HG03432 (cell line): ENCODE results near the gene PDP2.
"Not testable (repeated sequence)": the region's sequence is repeated elsewhere in the genome, so short reads cannot be mapped to it uniquely, and the experiment has no call there.

ENCODE experiments used
- ATAC-seq: cut with Tn5 transposase; IDR thresholded peaks from one replicate; pipeline ENCODE4 v1.9.1; 2021; ENCODE audit warnings: mild to moderate bottlenecking, moderate library complexity; ENCODE audit not compliant: unreplicated experiment

The PDP2 gene

GRCh38 chr16:66853261-66854139, 26.8 kb upstream of the PDP2 start:
- no peak for ATAC-seq

DNA sequence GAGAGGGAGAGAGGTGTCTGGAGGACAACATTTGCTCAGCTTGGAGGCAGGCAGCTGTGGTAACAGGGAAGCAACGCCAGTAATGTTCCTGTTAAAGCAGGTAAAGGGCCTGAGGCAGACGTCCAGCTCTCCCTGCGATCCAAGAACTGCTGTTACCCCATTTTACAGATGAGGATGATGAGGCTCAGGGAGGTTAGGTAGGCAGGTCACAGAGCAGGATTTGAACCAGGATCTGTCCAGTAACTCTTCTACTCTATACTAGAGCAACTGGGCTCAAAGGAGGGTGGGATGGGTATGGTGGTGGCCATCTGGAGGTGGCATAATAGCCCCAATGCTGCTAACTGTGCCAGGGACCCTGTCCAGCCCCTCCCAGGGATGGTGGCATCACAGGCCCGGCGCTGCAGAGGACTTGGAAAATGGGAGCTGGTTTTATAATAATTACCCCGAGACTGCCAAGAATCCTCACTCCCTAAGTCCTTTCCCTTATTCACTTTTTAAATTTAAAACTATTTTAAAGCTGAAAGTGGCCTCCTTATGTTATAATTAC, 24.1 kb upstream of the PDP2 start:
- no peak for ATAC-seq

DNA sequence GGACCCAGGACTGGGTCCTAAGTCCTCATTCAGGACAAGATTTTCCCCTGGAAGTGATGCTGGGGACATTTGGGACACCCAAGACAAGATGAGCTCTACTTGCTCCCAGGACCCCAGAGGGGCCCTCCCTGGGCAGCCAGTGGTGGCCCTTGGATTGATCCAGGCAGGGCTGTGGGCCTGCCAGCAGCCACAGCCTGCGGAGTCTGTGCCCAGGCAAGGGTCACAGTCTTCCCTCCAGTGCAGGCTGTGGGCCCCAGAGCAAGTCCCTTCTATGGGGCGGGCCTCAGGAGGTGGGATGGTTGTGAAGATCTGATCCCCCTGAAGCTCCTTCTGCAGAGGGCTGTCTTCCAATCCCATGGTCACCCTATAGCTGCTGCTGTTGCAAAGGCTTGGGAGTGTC, 23.5 kb upstream of the PDP2 start:
- ATAC-seq: no peak

DNA sequence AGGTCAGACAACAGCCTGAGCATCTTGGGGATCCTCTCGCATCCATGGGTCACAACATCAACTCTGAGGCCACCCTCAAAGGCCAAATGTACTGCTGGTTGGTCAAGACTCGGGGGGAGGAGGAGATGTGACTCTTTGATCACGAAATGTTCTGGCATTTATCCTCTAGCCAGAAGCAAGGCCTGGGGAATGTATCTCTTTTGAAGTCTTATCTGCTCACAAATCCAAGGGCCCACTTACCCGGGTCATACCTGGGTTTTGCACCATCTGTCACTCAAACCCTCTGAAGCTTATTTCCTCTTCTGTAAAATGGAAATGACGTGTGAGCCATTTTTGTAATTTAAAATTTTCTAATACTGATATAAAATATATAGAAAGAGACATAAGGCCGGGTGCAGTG, 22.9 kb upstream of the PDP2 start:
- ATAC-seq: no peak

- peak; percentile 78 for ATAC-seq
Observed at GRCh38 chr16:66858740-66859396, 21.4 kb upstream of the PDP2 start.

DNA sequence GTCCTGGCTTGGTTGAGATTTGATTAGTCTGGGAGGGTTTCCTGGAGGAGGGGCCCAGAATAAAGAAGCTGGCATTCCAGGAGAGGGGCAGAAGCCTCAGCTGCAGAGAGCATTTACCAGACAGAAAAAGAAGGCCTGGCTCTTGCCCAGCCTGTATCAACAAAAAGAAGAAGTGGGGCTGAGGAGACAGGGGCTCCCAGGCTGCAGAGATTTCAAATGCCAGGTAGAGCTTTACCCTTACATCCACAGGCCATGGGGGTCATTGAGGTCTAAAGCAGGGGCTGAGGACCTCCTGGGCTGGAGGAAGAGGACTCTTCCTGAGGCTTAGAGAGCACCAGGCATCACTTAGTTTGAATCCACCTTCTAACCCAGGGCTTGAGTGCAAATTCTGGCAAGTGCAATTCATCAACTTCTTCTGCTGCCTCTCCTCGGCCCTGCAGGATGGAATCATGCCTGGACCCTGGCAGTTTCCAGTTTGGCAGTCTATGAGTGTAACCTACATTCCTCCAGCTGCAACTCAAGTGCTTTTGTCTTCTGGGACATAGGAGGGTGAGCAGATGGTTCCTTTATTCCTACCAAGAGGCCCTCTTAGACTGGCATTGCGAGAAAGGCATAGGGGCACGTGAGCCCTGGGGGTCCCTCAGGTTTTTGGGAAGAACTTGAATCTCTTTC, 20.8 kb upstream of the PDP2 start:
- peak; percentile 9 for ATAC-seq

DNA sequence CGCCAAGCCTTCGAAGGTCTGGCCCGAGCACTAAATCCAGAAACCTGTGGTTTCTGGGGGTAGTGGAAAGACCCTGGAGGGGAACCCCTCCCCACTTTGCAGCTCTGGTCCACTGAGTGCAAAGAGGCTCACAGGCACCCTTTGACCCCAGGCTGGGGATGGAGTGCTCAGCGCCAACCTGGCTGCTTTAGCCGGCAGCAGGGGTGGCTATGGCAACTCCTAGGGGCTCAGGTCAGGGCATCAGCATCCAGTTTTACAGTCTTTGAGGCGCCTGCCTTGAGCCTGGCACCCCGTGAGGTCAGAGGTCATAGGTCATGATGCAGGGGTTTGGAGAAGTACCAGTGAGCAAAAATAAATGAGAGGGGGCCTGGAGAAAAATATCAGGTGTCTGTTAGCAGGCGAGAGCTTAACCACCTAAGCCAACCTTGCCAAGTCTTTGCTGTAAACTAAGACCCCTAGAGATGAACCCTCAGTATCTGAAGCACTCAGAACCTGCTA, 18.2 kb upstream of the PDP2 start:
- ATAC-seq: no peak

DNA sequence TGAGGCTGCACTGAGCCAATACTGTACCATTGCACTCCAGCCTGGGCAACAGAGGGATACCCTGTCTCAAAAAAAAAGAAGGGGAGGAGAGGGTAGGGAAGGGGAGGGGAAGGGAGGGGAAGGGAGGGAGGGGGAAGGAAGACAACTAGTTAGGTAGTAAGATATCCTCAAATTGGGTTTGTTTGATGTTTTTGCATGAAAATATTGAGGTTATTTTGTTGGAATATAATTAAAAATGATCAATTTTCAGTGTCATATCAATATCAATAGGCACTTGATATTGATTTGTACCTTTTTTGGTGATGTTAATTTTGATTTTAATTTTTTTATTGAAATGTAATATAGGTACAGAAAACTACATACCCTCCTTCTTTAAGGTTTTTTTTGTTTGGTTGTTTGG, 16.6 kb upstream of the PDP2 start:
- ATAC-seq: no peak

DNA sequence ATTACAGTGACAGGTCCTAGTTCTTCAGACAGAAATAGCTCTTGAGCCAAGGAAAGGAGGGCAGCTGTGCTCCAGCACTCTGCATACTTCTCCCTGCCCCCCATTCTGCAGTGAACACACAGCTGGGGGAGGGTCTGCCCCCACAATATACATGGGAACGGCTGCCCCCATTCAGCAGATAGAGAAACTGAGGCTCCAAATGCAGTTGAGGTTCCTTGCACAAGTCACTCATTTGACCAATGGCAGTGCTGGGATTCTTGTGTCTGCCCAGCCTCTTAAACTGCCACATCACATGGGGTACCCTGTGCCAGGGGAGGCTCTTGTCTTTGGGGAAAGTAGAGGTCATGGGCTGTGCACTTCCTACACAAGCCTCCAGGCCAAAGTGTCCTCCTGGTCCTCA, 10.9 kb upstream of the PDP2 start:
- no peak for ATAC-seq

DNA sequence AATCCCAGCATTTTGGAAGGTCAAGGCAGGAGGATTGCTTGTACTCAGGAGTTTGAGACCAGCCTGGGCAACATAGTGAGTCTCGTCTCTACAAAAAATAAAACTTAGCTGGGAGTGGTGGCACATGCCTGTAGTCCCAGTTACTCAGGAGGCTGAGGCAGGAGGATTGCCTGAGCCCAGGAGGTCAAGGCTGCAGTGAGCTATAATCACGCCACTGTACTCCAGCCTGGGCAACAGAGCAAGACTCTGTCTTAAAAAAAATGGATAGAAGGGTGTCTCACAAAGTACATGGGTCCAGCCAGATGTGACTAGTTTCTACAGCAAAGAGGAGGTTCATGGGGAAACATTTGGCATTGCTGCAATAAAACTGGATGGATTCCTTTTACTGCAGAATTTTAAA, 9.0 kb upstream of the PDP2 start:
- ATAC-seq: not testable (repeated sequence)

DNA sequence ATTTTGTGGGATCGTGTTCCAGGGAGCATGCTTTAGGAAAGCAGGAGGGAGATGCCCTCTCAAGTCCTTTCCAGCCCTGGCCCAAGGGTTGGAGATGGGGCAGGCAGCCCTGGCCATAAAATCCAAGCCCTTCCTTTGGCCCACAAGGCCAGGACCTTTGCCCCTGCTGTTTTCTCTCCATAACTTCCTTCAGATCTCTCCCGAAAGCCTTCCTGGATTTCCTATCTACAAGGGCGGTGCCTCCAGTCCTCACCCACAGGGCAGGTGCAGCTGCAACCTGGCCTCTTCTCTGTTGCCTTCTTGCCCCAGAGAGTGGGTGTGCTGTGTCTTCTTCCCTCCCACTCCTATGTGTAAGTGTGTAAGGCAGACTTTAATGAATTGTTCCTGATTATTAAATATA, 8.5 kb upstream of the PDP2 start:
- no peak for ATAC-seq

DNA sequence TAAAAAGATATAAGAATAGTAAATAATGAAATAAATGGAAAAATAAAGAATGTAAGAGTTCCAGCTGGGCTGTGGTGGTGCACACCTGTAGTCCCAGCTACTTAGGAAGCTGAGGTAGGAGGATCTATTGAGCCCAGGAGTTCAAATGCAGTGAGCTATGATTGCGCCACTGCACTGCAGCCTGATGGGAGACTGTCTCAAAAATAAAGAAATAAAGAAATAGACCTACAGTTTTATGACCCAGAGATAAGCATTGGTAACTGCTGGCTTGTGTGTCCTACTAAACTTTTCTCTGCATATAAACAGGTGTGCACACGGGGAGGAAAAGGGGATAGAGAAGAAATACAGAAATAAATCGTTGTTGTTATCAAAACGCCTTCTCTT, 7.8 kb upstream of the PDP2 start:
- no peak for ATAC-seq

DNA sequence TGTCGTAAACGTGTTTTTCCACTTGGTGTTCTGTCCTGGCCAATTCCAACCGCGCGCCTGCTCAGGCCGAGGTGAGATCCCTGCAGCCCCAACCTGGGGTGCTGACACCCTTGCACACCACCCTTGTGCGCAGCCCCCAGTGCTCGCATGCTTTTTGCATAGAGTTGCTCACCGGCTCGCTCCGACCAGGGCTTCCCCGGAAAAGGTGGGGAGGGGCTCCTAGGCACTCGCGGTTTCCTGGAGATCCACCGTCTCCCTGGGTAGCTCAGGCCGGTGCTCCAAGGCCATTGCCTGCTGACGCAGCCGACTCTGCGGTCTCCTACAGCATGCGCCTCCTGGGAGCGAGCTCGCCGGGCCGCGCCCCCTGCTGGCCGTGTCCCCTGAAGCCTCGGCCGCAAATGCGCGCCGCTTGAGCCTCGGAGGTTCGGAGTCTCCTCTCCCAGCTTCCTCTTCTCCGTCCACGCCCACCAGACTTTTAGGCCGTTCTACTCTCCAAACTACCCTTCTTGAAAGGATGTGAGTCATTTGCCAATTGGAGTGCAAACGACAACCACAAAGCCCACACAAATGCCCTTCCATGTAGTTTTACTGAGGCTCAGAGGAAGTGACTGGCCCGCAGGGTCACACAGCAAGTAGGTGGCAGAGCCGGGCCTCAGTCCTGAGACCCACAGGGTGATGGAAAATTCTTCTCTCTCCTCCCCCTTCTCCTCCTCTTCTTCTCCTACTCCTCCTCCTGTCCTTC, 7.2 kb upstream of the PDP2 start:
- peak; percentile 88 for ATAC-seq

DNA sequence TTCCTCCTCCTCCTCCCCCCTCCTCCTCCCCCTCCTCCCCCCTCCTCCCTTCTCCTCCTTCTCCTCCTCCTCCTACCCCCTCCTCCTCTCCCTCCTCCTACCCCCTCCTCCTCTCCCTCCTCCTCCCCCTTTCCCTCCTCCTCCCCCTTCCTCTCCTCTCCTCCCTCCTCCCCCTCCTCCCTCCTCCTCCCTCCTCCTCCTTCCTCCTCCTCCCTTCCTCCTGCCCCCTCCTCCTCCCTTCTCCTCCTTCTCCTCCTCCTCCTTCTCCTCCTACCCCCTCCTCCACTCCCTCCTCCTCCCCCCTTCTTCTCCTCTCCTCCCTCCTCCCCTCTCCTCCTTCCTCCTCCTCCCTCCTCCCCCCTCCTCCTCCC, 6.6 kb upstream of the PDP2 start:
- ATAC-seq: no peak

DNA sequence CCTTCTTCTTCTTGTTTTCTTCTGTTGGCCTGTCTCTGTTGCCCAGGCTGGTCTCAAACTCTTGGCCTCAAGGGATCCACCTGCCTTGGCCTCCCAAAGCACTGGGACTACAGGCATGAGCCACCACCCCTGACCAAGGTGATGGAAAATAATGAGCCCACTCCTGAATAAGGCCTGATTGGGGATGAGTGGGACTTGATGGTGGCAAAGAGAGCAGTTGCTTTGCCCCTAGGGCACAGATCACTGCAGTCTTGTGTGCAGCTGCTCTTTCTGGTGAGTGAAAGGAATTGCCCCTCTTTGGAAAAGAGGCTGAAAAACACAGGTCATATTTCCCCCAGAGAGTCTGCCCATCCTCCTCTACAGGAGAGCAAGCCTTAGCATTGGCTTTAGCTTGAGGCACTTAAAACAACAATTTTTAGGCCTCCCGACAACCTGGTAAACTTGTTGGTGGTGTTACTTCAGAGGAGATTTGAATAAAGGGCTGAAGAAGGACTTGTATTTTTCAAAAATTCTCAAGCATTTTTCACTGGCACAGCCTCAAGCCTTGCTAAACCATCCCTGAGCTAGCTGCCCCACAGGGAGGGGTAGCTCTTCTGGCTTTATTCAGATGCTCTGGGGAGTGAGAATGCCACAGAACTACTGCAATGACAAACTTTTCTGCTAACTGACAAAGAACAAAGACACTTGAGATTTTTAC, 6.1 kb upstream of the PDP2 start:
- no peak for ATAC-seq

- ATAC-seq: peak; percentile 30
Observed at GRCh38 chr16:66878067-66878466, 2.2 kb upstream of the PDP2 start.

DNA sequence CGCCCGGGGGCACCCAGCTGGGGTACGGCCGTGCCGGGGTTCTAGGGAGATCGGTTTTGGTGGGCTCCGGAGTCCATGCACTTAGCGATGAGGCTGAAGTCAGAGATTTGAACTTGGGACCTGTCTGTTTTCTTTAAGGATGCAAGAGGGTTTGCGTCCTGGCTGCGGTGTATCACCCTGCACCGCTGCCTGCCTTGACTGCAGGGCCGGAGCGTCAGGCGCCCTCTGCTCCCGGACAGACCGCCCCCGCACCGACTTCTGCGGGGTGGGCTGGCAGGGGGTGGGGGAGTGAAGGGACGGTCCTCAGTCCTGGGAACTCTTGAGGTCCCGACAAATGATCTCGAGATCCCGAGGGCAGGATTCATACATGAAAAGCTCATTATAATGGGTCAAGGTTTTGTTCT, 701 bp downstream of the PDP2 start:
- ATAC-seq: peak; percentile 1

DNA sequence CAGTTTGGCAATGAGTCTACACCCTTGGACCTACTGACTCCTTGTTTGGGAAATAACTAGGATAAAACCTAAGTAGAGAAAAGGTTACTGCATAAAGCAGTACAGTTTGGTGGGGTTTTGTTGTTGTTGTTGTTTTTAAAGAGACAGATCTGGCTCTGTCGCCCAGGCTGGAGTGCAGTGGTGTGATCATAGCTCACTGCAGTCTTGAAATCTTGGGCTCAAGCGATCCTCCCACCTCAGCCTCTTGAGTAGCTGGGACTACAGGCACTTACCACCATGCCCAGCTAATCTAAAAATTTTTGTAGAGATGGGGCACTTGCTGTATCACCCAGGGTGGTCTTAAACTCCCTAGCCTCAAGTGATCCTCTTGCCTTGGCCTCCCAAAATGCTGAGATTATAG, 1.2 kb downstream of the PDP2 start:
- no peak for ATAC-seq

GRCh38 chr16:66881964-66882508, 1.7 kb downstream of the PDP2 start:
- ATAC-seq: no peak

DNA sequence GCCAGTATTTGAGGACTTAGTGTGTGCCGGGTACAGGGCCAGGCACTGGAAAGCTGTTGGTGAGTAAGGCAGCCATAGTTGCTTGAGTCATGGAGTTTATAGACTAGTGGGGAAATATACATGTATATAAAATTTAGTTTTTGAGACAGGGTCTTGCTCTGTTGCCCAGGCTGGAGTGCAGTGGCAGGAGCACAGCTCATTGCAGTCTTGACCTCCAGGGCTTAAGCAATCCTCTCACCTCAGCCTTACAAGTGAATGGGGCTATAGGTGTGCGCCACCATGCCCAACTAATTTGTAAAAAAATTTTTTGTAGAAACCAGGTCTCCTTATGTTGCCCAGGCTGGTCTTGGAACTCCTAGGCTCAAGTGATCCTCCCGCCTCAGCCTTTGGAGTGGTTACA, 2.4 kb downstream of the PDP2 start:
- no peak for ATAC-seq
